B cell (primary cell): ENCODE measurements around the gene AMFR. TPM values are rescaled to one million over a fixed set of nuclear protein-coding genes. Genes with fewer than 3 reads are reported as not detected.

Experiments
- ATAC-seq: fragments of 200-7000 bp; cut with Tn5 transposase; one replicate; pipeline ENCODE4 v1.10.0; 2021; ENCODE audit warnings: low read depth, mild to moderate bottlenecking, moderate number of reproducible peaks, moderate library complexity
- CTCF ChIA-PET: fragments of 350-600 bp; sonication (Branson Sonifier 250); formaldehyde crosslinking; loops from one replicate; lab custom pipeline; 2021; ENCODE audit warnings: antibody characterized with exemption, inconsistent platforms; lab: Charles Lee
- POLR2A ChIA-PET: fragments of 350-600 bp; sonication (Branson Sonifier 250); formaldehyde crosslinking; loops from one replicate; lab custom pipeline; 2021; ENCODE audit warnings: antibody characterized with exemption; lab: Charles Lee
- DNase-seq: peaks from one replicate; pipeline ENCODE4 v3.0.0; 2013
- H2AFZ ChIP-seq: 2 replicates; pipeline ENCODE4 v1.6.1; 2012; ENCODE audit warnings: mild to moderate bottlenecking, low read depth, low read length; ENCODE audit not compliant: insufficient read depth, poor library complexity, severe bottlenecking
- H3K27ac ChIP-seq, 2 donors: 1 replicate in 1 of 2; 2 replicates in 1 of 2; pipeline ENCODE4 v1.5.1; 2012 to 2013; ENCODE audit warnings: low read length in 2 of 2, mild to moderate bottlenecking in 2 of 2, moderate library complexity in 1 of 2
- H3K27me3 ChIP-seq, 4 experiments: fragments of 200-600 bp in 1 of 4; sonication (generic) in 1 of 4; replicated peaks in 1 of 4; 1 replicate in 2 of 4; 2 replicates in 2 of 4; pipeline versions ENCODE4 v1.6.1 to v1.7.0; 2013 to 2016; ENCODE audit warnings: low read length in 3 of 4, mild to moderate bottlenecking in 2 of 4, mixed read lengths in 1 of 4, moderate library complexity in 1 of 4; ENCODE audit not compliant: insufficient read depth in 4 of 4, control insufficient read depth in 3 of 4; ENCODE audit errors: control extremely low read depth in 1 of 4
- H3K36me3 ChIP-seq, 2 experiments: replicated peaks in 1 of 2; 1 replicate in 1 of 2; 2 replicates in 1 of 2; pipeline versions ENCODE4 v1.6.1 to v1.7.1; 2013; ENCODE audit warnings: low read length in 1 of 2; ENCODE audit not compliant: insufficient read depth in 2 of 2, control insufficient read depth in 1 of 2; ENCODE audit errors: control extremely low read depth in 1 of 2, extremely low read depth in 1 of 2
- H3K4me1 ChIP-seq, 2 donors: fragments of 200-600 bp in 1 of 2; sonication (generic) in 1 of 2; 1 replicate in 1 of 2; 2 replicates in 1 of 2; pipeline versions ENCODE4 v1.5.1 to v1.6.1; 2013 to 2017; ENCODE audit warnings: low read length in 2 of 2; ENCODE audit not compliant: control insufficient read depth in 2 of 2, insufficient read depth in 2 of 2
- H3K4me2 ChIP-seq: replicated peaks from 2 replicates; pipeline ENCODE3; 2012; ENCODE audit warnings: mild to moderate bottlenecking, low read depth, low read length; ENCODE audit not compliant: poor library complexity, severe bottlenecking
- H3K4me3 ChIP-seq, 5 experiments: fragments of 200-600 bp in 1 of 5; sonication (generic) in 1 of 5; 1 replicate in 3 of 5; 2 replicates in 2 of 5; pipeline versions ENCODE4 v1.5.1 to v1.7.0; 2011 to 2016; ENCODE audit warnings: low read length in 4 of 5, mild to moderate bottlenecking in 4 of 5, low read depth in 2 of 5, control low read depth in 1 of 5, moderate library complexity in 1 of 5; ENCODE audit not compliant: insufficient read depth in 1 of 5; ENCODE audit errors: control extremely low read depth in 1 of 5, extremely low read depth in 1 of 5
- H3K79me2 ChIP-seq: fragments of 200-600 bp; sonication (generic); one replicate; pipeline ENCODE4 v1.6.0; 2016; ENCODE audit warnings: low read length; ENCODE audit not compliant: control insufficient read depth, insufficient read depth
- H3K9ac ChIP-seq: fragments of 200-600 bp; sonication (generic); 2 replicates; pipeline ENCODE4 v1.6.1; 2017; ENCODE audit warnings: mild to moderate bottlenecking, low read length, moderate library complexity
- H3K9me3 ChIP-seq, 3 donors: one replicate each; pipeline versions ENCODE4 v1.6.1 to v1.7.1; 2013; ENCODE audit warnings: low read length in 2 of 3; ENCODE audit not compliant: control insufficient read depth in 2 of 3, insufficient read depth in 1 of 3; ENCODE audit errors: control extremely low read depth in 1 of 3
- H4K20me1 ChIP-seq: 2 replicates; pipeline ENCODE4 v1.6.0; 2012; ENCODE audit warnings: mild to moderate bottlenecking, low read length; ENCODE audit not compliant: insufficient read depth, control insufficient read depth, poor library complexity, severe bottlenecking
- H3K27ac Mint-ChIP-seq: one replicate; pipeline ENCODE4 v1.8.0; 2021; ENCODE audit warnings: mixed read lengths
- H3K27me3 Mint-ChIP-seq: one replicate; pipeline ENCODE4 v1.8.0; 2021; ENCODE audit warnings: mixed read lengths
- H3K4me1 Mint-ChIP-seq: one replicate; pipeline ENCODE4 v1.8.0; 2021; ENCODE audit warnings: mixed read lengths
- H3K4me3 Mint-ChIP-seq: one replicate; pipeline ENCODE4 v1.8.0; 2021; ENCODE audit warnings: mixed read lengths
- H3K9me3 Mint-ChIP-seq: one replicate; pipeline ENCODE4 v1.8.0; 2022; ENCODE audit warnings: mixed read lengths; ENCODE audit not compliant: insufficient read depth
- EZH2 ChIP-seq: IDR thresholded peaks from 2 replicates; pipeline ENCODE4 v1.6.1; 2012; ENCODE audit warnings: borderline replicate concordance, low read depth, mild to moderate bottlenecking, moderate library complexity, low read length; ENCODE audit not compliant: insufficient read depth, poor library complexity, severe bottlenecking
- WGBS: methylation state at CpG from one replicate; pipeline ENCODE4 v1.1.5; 2013; ENCODE audit warnings: missing lambda C conversion rate; ENCODE audit not compliant: insufficient coverage; 5-methylcytosine and 5-hydroxymethylcytosine counted together
- intact Hi-C: fragments of 100-400 bp; cut with micrococcal nuclease; formaldehyde crosslinking; loops from one replicate; pipeline ENCODE4 v1.10.0; 2022
- polyA plus RNA-seq: library from polyadenylated mRNA; depleted of rRNA; stranded (reverse); fragments of >200 nt; gene quantifications from 2 replicates; pipeline ENCODE4 v1.2.3, GENCODE V29; 2012
- total RNA-seq, 2 donors: library from RNA; stranded (reverse); fragments of 120-200 nt in 1 of 2; gene quantifications; 1 replicate in 1 of 2; 2 replicates in 1 of 2; pipeline versions ENCODE4 v1.2.3 to v1.2.4, GENCODE V29; 2013 to 2022
- TF ChIP-seq, protein P1 (sequence below): fragments of 200-600 bp; IDR thresholded peaks from one replicate; pipeline ENCODE4 v1.8.0; 2022; ENCODE audit warnings: antibody characterized with exemption, mild to moderate bottlenecking

AMFR gene
- total and polyA plus RNA-seq, 2 donors (not counting 1 experiment from before 2014, with no cell fraction given) = 118 to 225 TPM

DNA sequence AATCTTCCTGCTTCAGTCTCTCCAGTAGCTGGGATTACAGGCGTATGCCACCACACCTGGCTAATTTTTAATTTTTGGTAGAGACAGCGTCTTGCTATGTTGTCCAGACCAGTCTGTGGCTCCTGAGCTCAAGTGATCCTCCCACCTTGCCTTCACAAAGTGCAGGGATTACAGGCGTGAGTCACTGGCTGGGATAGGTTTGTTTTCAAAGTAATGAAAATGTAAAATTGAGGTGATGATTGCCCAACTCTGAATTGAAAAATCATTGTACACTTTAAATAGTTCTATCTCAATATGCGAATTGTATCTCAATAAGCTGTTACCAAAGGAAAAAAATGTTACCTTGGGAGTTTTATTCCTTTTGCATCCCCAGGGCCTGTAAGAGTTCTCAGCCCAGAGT, 1.2 kb upstream of the AMFR start:
- no peak overlapping the region for H2AFZ ChIP-seq
- Mint-ChIP-seq H3K27ac (peak overlapping the region; percentile 79), H3K9me3 (no peaks in the 10 kb centered on the region), H3K4me1 (peaks cover 27% of the 10 kb centered on the region), H3K4me3 (peak overlapping the region; percentile 80), H3K27me3 (no peaks in the 10 kb centered on the region)
- H3K79me2 ChIP-seq = peaks cover 35% of the 10 kb centered on the region
- POLR2A ChIA-PET = no interaction called here
- peaks cover 17% of the 10 kb centered on the region for H4K20me1 ChIP-seq
- intact Hi-C loops = loop anchor here (5.0 to 10.0 kb wide), 4 partner anchors 278 to 1108 kb away; partner anchors contain the start of genes CCDC102A, HERPUD1, PSME3IP1 and RSPRY1
- H3K27me3 ChIP-seq = no peaks in the 10 kb centered on the region
- WGBS = 83% methylated on average over 1 of the region's 4 CpGs
- peaks cover 0 to 2% of the 10 kb centered on the region in 2 experiments for H3K36me3 ChIP-seq
- no peaks in the 10 kb centered on the region for H3K9me3 ChIP-seq
- TF ChIP-seq, protein P1, sequence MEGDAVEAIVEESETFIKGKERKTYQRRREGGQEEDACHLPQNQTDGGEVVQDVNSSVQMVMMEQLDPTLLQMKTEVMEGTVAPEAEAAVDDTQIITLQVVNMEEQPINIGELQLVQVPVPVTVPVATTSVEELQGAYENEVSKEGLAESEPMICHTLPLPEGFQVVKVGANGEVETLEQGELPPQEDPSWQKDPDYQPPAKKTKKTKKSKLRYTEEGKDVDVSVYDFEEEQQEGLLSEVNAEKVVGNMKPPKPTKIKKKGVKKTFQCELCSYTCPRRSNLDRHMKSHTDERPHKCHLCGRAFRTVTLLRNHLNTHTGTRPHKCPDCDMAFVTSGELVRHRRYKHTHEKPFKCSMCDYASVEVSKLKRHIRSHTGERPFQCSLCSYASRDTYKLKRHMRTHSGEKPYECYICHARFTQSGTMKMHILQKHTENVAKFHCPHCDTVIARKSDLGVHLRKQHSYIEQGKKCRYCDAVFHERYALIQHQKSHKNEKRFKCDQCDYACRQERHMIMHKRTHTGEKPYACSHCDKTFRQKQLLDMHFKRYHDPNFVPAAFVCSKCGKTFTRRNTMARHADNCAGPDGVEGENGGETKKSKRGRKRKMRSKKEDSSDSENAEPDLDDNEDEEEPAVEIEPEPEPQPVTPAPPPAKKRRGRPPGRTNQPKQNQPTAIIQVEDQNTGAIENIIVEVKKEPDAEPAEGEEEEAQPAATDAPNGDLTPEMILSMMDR = no peak
- TF ChIP-seq EZH2 = no peak
- CTCF ChIA-PET = interaction anchor here (1.0 to 1.2 kb wide), 2 partner anchors 25 to 67 kb away, joined by 3 read pairs; no protein-coding TSS in a partner anchor
- no peak overlapping the region for H3K4me3 ChIP-seq
- DNase-seq (no peak), ATAC-seq (no peak)
- no peak overlapping the region for H3K4me2 ChIP-seq
- peaks cover 20 to 25% of the 10 kb centered on the region in 2 donors for H3K4me1 ChIP-seq
- H3K27ac ChIP-seq = no peak overlapping the region
- H3K9ac ChIP-seq = no peak overlapping the region

DNA sequence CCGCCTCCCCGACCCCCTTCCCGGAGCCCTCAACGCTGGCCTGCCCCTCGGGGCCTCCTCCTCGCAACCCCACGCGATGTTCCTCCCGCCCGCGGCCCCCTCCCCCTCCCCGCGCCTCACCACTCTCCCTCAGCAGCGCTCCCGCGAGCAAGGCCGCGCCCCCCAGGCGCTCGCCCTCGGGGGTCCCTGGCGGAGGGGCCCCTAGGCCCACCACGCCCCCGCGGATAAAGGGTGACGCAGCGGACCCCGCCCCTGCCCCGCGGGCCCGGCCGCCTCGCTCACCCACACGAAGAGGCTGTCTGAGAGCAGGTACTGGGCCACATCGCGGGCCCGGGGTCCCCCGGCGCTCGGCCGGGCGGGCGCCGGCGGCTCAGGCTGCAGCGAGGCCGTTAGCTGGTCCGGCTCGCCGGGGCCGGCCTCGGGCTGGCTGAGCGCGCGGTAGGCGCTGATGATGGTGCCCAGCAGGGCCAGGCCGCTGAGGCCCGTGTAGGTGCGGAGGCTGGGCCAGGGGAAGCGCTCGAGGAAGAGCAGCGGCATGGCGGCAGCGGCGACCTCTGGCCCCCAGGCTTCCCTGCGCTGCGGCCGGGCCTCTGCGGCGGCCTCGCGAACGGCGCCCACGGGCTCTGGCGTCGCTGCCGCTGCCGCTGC, 430 bp downstream of the AMFR start:
- no peaks in the 10 kb centered on the region for H3K27me3 ChIP-seq
- TF ChIP-seq EZH2 = no peak
- TF ChIP-seq, protein P1 = no peak
- peak overlapping the region; percentile 77 for H3K9ac ChIP-seq
- peak overlapping the region; percentile 69 for H2AFZ ChIP-seq
- peak overlapping the region; percentile 97 for H3K27ac Mint-ChIP-seq
- under 1% methylated on average over 78 of the region's 79 CpGs for WGBS
- ChIA-PET POLR2A (no interaction called here), CTCF (interaction anchor here (2.2 kb wide), 1 partner anchor 16 kb away, joined by 6 read pairs; no protein-coding TSS in a partner anchor)
- peak overlapping the region; percentile 81 for H3K4me2 ChIP-seq
- peaks cover 52% of the 10 kb centered on the region for H3K79me2 ChIP-seq
- peaks cover 31% of the 10 kb centered on the region for H4K20me1 ChIP-seq
- H3K4me1 ChIP-seq = peaks cover 37 to 41% of the 10 kb centered on the region in 2 donors
- ATAC-seq (peak; percentile 29), DNase-seq (no peak)
- H3K9me3 Mint-ChIP-seq = no peaks in the 10 kb centered on the region
- H3K4me1 Mint-ChIP-seq = peaks cover 39% of the 10 kb centered on the region
- H3K27ac ChIP-seq = peak overlapping the region; percentile 72 to 81
- no peaks in the 10 kb centered on the region for H3K27me3 Mint-ChIP-seq
- peak overlapping the region; percentile 98 for H3K4me3 Mint-ChIP-seq
- peak overlapping the region; percentile 4 to 78 (median 70) for H3K4me3 ChIP-seq
- H3K36me3 ChIP-seq = no peaks in the 10 kb centered on the region
- intact Hi-C loops = loop anchor here (1.0 to 10.0 kb wide), 6 partner anchors 12 to 1110 kb away; partner anchors contain the start of genes CCDC102A, HERPUD1, NUDT21 and OGFOD1
- no peaks in the 10 kb centered on the region for H3K9me3 ChIP-seq
